ENCODE measurements around the gene YIF1A. TPM values are rescaled to one million over a fixed set of nuclear protein-coding genes. Genes with fewer than 3 reads are reported as not detected.

Gene YIF1A
- total and polyA plus RNA-seq, 2 experiments from 2014 or later, result 222 to 259 TPM

DNA sequence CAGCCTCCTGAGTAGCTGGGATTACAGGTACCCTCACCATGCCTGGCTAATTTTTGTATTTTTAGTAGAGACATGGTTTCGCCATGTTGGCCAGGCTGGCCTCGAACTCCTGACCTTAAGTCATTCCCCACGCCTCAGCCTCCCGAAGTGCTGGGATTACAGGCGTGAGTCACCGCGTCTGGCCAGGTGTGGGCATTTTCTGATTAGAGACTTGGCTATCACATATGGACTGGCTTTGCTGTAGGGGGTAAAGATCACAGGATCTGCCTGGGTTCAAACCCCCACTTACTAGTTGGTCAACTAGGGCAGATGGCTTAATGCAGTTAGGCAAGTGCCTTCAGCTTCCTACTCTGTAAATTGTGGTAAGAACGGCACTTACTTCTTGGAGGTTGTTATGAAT lies 21.4 kb upstream of the YIF1A start:
- Histone ChIP-seq H3K9me3 (ENCODE audit: low read depth) (no peaks in the 10 kb centered on the region), H3K27me3 (replicated peaks; ENCODE audit: insufficient read depth) (no peaks in the 10 kb centered on the region), H3K9me2 (ENCODE audit: insufficient read depth) (no peaks in the 10 kb centered on the region), H4K20me1 (ENCODE audit: insufficient read depth) (no peaks in the 10 kb centered on the region), H3K9ac (no peak overlapping the region), H3K4me1 (ENCODE audit: insufficient read depth) (no peaks in the 10 kb centered on the region), H2AFZ (no peak overlapping the region), H3F3A (ENCODE audit: insufficient read depth) (peaks cover 9% of the 10 kb centered on the region), H3K79me2 (ENCODE audit: insufficient read depth) (peaks cover 17% of the 10 kb centered on the region), H3K4me2 (ENCODE audit: unreplicated experiment) (no peak overlapping the region), H3K36me3 (ENCODE audit: low read depth) (no peaks in the 10 kb centered on the region), H3K27ac (no peak overlapping the region), H3K4me3 (no peak overlapping the region)
- 78 to 80% methylated on average over 8 of the region's 8 CpGs for WGBS, 2 experiments (ENCODE audit: low coverage in 1 of 2, low lambda C conversion rate in 2 of 2, missing lambda C conversion rate in 2 of 2)
- TF ChIP-seq EZH2 (IDR thresholded peaks at IDR 0.05; ENCODE audit: insufficient read depth, poor library complexity, severe bottlenecking) (no peak), EZH2phosphoT487 (IDR thresholded peaks at IDR 0.05; ENCODE audit: insufficient read depth, low read depth) (no peak)
- DNase-seq, result no peak
- in situ Hi-C loops (cut with MboI), result no loop called here

DNA sequence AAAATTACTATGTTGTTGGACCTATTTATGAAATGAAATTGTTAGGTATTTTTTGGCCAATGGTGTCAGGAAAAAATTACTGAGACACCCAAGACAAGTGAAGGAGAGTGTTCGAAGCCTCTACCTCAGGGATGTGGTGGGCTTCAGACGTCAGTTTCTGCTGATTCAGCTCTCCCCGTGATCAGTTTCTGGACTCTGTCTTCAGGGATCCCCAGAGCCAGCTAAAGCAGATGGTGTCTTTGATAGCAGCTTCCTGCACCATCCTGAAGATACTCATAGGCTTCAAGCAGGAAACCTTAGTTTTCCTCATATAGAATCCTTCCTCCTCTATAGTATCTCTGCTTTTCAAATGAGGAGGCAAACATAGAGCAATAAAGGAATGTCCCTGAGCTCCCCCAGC lies 20.5 kb upstream of the YIF1A start:
- no peak for DNase-seq
- WGBS, 2 experiments (ENCODE audit: low coverage in 1 of 2, low lambda C conversion rate in 2 of 2, missing lambda C conversion rate in 2 of 2), result 34 to 40% methylated on average over 3 of the region's 3 CpGs

DNA sequence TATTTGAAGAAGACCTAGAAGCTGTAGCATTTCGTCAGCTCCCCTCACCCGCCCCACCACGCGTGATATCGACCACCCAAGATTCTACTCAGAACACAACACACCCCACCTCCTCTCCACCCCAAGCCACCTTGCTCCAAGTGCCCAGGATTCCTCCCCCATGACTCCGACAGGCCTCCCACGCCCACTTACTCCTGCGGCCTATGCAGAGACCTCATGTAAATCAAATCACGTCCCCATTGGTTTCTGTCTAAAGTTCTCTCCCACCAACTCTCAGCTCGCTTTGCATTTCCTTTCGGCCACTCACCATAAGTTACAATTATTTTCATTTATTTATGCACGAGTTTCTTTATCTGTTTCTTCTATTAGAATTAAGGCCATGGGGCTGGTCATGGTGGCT lies 13.7 kb upstream of the YIF1A start:
- no peak overlapping the region for H3K4me3 ChIP-seq
- H3K4me2 ChIP-seq (ENCODE audit: unreplicated experiment), result no peak overlapping the region
- H3K4me1 ChIP-seq (ENCODE audit: insufficient read depth), result no peaks in the 10 kb centered on the region
- H2AFZ ChIP-seq, result no peak overlapping the region
- TF ChIP-seq EZH2phosphoT487 (IDR thresholded peaks at IDR 0.05; ENCODE audit: insufficient read depth, low read depth), result no peak
- TF ChIP-seq EZH2 (IDR thresholded peaks at IDR 0.05; ENCODE audit: insufficient read depth, poor library complexity, severe bottlenecking), result no peak
- DNase-seq, result no peak
- no peaks in the 10 kb centered on the region for H3K79me2 ChIP-seq (ENCODE audit: insufficient read depth)
- no peaks in the 10 kb centered on the region for H3K27me3 ChIP-seq (replicated peaks; ENCODE audit: insufficient read depth)
- H3F3A ChIP-seq (ENCODE audit: insufficient read depth), result no peaks in the 10 kb centered on the region
- H3K27ac ChIP-seq, result no peak overlapping the region
- 69 to 70% methylated on average over 10 to 12 of the region's 12 CpGs for WGBS, 2 experiments (ENCODE audit: low coverage in 1 of 2, low lambda C conversion rate in 2 of 2, missing lambda C conversion rate in 2 of 2)
- H3K9me2 ChIP-seq (ENCODE audit: insufficient read depth), result no peaks in the 10 kb centered on the region
- in situ Hi-C loops (cut with MboI), result loop anchor here (10.0 kb wide), 1 partner anchor 82 kb away; no protein-coding TSS in a partner anchor
- H3K36me3 ChIP-seq (ENCODE audit: low read depth), result no peaks in the 10 kb centered on the region
- H3K9ac ChIP-seq, result no peak overlapping the region
- H4K20me1 ChIP-seq (ENCODE audit: insufficient read depth), result no peaks in the 10 kb centered on the region
- H3K9me3 ChIP-seq (ENCODE audit: low read depth), result no peaks in the 10 kb centered on the region

More for the DNA sequence above, 20.5 kb upstream of the YIF1A start:
- Histone ChIP-seq H3K9me3 (ENCODE audit: low read depth) (no peaks in the 10 kb centered on the region), H4K20me1 (ENCODE audit: insufficient read depth) (no peaks in the 10 kb centered on the region), H3K79me2 (ENCODE audit: insufficient read depth) (peaks cover 8% of the 10 kb centered on the region), H3K4me2 (ENCODE audit: unreplicated experiment) (no peak overlapping the region), H2AFZ (no peak overlapping the region), H3K9ac (no peak overlapping the region), H3K27ac (no peak overlapping the region), H3K4me1 (ENCODE audit: insufficient read depth) (no peaks in the 10 kb centered on the region), H3K9me2 (ENCODE audit: insufficient read depth) (no peaks in the 10 kb centered on the region), H3K4me3 (no peak overlapping the region), H3K27me3 (replicated peaks; ENCODE audit: insufficient read depth) (no peaks in the 10 kb centered on the region), H3F3A (ENCODE audit: insufficient read depth) (peaks cover 9% of the 10 kb centered on the region), H3K36me3 (ENCODE audit: low read depth) (no peaks in the 10 kb centered on the region)
- in situ Hi-C loops (cut with MboI), result loop anchor here (10.0 kb wide), 1 partner anchor 75 kb away; no protein-coding TSS in a partner anchor
- TF ChIP-seq EZH2 (IDR thresholded peaks at IDR 0.05; ENCODE audit: insufficient read depth, poor library complexity, severe bottlenecking), result no peak

GRCh38 chr11:66299186-66299585 lies 10.2 kb upstream of the YIF1A start:
- Histone ChIP-seq H3K27ac (no peak overlapping the region), H3K9ac (no peak overlapping the region), H3K9me2 (ENCODE audit: insufficient read depth) (no peaks in the 10 kb centered on the region), H4K20me1 (ENCODE audit: insufficient read depth) (no peaks in the 10 kb centered on the region), H3K36me3 (ENCODE audit: low read depth) (no peaks in the 10 kb centered on the region), H3K79me2 (ENCODE audit: insufficient read depth) (no peaks in the 10 kb centered on the region), H3F3A (ENCODE audit: insufficient read depth) (no peaks in the 10 kb centered on the region), H3K27me3 (replicated peaks; ENCODE audit: insufficient read depth) (no peaks in the 10 kb centered on the region), H3K4me2 (ENCODE audit: unreplicated experiment) (no peak overlapping the region), H3K4me1 (ENCODE audit: insufficient read depth) (no peaks in the 10 kb centered on the region), H2AFZ (no peak overlapping the region), H3K4me3 (no peak overlapping the region), H3K9me3 (ENCODE audit: low read depth) (no peaks in the 10 kb centered on the region)
- 76 to 84% methylated on average over 3 of the region's 3 CpGs for WGBS, 2 experiments (ENCODE audit: low coverage in 1 of 2, low lambda C conversion rate in 2 of 2, missing lambda C conversion rate in 2 of 2)
- DNase-seq, result no peak
- TF ChIP-seq EZH2phosphoT487 (IDR thresholded peaks at IDR 0.05; ENCODE audit: insufficient read depth, low read depth) (no peak), EZH2 (IDR thresholded peaks at IDR 0.05; ENCODE audit: insufficient read depth, poor library complexity, severe bottlenecking) (no peak)
- in situ Hi-C loops (cut with MboI), result no loop called here

DNA sequence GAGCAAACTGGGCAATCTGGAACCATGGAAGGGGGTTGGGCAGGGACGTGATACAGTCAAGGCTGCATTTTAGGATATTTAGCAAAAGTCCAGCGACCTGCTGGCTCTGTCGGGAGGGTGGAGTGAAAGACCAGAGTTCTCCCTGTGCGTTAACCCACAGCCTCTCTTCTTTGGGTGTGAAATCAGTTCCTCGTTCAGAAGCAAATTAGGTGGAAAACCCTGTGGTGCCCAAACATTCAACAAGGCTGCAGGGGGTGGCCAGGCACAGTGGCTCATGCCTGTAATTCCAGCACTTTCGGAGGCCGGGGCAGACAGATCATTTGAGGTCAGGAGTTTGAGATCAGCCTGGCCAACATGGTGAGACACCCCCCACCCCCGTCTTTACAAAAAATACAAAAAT lies 8.7 kb upstream of the YIF1A start:
- no peaks in the 10 kb centered on the region for H3K9me2 ChIP-seq (ENCODE audit: insufficient read depth)

More for the DNA sequence above, 8.7 kb upstream of the YIF1A start:
- no peaks in the 10 kb centered on the region for H3K36me3 ChIP-seq (ENCODE audit: low read depth)
- no peak overlapping the region for H3K27ac ChIP-seq
- no peak for TF ChIP-seq EZH2phosphoT487 (IDR thresholded peaks at IDR 0.05; ENCODE audit: insufficient read depth, low read depth)
- no peak for TF ChIP-seq EZH2 (IDR thresholded peaks at IDR 0.05; ENCODE audit: insufficient read depth, poor library complexity, severe bottlenecking)
- peaks cover under 1% of the 10 kb centered on the region for H3K27me3 ChIP-seq (replicated peaks; ENCODE audit: insufficient read depth)
- no peak overlapping the region for H2AFZ ChIP-seq
- no peak overlapping the region for H3K4me2 ChIP-seq (ENCODE audit: unreplicated experiment)
- H3K9me3 ChIP-seq (ENCODE audit: low read depth), result no peaks in the 10 kb centered on the region
- WGBS, 2 experiments (ENCODE audit: low coverage in 1 of 2, low lambda C conversion rate in 2 of 2, missing lambda C conversion rate in 2 of 2), result 49 to 55% methylated on average over 8 of the region's 8 CpGs
- no peaks in the 10 kb centered on the region for H3F3A ChIP-seq (ENCODE audit: insufficient read depth)
- no peak overlapping the region for H3K4me3 ChIP-seq
- H3K9ac ChIP-seq, result no peak overlapping the region
- no peaks in the 10 kb centered on the region for H4K20me1 ChIP-seq (ENCODE audit: insufficient read depth)
- in situ Hi-C loops (cut with MboI), result no loop called here
- no peaks in the 10 kb centered on the region for H3K79me2 ChIP-seq (ENCODE audit: insufficient read depth)
- no peak for DNase-seq
- H3K4me1 ChIP-seq (ENCODE audit: insufficient read depth), result no peaks in the 10 kb centered on the region
